ENCODE measurements around the gene CUX1.

DNA sequence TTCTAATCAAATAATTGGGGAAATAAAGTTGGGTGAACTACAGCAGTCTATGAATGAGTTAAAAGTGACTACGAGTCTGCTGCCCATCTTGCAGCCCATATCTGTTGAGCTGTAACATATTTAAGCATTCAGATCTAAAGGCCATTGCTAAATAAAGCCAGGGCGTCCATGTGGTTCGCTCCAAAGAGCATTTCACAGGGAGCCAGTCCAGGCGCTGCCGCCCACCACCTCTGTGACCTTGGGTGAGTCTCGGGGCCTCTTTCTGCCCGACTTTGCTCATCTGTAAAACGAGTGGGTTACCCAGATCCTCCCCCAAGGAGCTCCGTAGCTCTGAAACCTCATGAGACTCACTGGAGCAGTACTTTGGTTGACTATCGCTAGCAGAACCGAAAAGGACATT is 223.1 kb downstream of the CUX1 start:
- TF ChIP-seq, protein P1, sequence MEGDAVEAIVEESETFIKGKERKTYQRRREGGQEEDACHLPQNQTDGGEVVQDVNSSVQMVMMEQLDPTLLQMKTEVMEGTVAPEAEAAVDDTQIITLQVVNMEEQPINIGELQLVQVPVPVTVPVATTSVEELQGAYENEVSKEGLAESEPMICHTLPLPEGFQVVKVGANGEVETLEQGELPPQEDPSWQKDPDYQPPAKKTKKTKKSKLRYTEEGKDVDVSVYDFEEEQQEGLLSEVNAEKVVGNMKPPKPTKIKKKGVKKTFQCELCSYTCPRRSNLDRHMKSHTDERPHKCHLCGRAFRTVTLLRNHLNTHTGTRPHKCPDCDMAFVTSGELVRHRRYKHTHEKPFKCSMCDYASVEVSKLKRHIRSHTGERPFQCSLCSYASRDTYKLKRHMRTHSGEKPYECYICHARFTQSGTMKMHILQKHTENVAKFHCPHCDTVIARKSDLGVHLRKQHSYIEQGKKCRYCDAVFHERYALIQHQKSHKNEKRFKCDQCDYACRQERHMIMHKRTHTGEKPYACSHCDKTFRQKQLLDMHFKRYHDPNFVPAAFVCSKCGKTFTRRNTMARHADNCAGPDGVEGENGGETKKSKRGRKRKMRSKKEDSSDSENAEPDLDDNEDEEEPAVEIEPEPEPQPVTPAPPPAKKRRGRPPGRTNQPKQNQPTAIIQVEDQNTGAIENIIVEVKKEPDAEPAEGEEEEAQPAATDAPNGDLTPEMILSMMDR (IDR thresholded peaks at IDR 0.05): no peak
- TF ChIP-seq POLR2A (IDR thresholded peaks at IDR 0.05): no peak

All from body of pancreas (tissue), 4 donors.